Measurements from ENCODE around the gene TMED8. TPM values are rescaled to one million over a fixed set of nuclear protein-coding genes. Genes with fewer than 3 reads are reported as not detected.
A peak's percentile ranks its signal among the peaks of the same experiment; 100 is the strongest.

The TMED8 gene
- total and polyA plus RNA-seq, 2 of the 13 experiments (the other 11 are each of a cell fraction or from before 2014, with no cell fraction given) = 6.0 to 11.7 TPM

GRCh38 chr14:77376771-77377501 is at the start of gene TMED8, which contains the start of gene SAMD15 (continued):
- TF ChIP-seq ZNF407 (CRISPR knock-in tag; IDR thresholded peaks at IDR 0.05; ENCODE audit: not compliant biosample characterization) (no peak), ZNF703 (CRISPR knock-in tag; IDR thresholded peaks at IDR 0.05; ENCODE audit: borderline replicate concordance) (no peak), ZNF678 (CRISPR knock-in tag; IDR thresholded peaks at IDR 0.05) (no peak; the same call in 1 of the 2 replicates), ARNT (IDR thresholded peaks at IDR 0.05) (no peak), NPAS2 (CRISPR knock-in tag; IDR thresholded peaks at IDR 0.05; ENCODE audit: borderline replicate concordance) (no peak), JARID2 (CRISPR knock-in tag; IDR thresholded peaks at IDR 0.05; ENCODE audit: insufficient replicate concordance) (no peak), FOXP1 (IDR thresholded peaks at IDR 0.05) (no peak), FOXP1 (CRISPR knock-in tag; IDR thresholded peaks at IDR 0.05) (no peak), HNRNPUL1 (IDR thresholded peaks at IDR 0.05; ENCODE audit: low read depth, low read length) (no peak), RNF2 (conservative IDR thresholded peaks at IDR 0.05; ENCODE audit: low read depth) (no peak), ZNF292 (CRISPR knock-in tag; IDR thresholded peaks at IDR 0.05; ENCODE audit: borderline replicate concordance, low read depth) (no peak), PAF1 (CRISPR knock-in tag; IDR thresholded peaks at IDR 0.05) (no peak), PRDM10 (CRISPR knock-in tag; IDR thresholded peaks at IDR 0.05; ENCODE audit: low read depth) (no peak), CHCHD3 (CRISPR knock-in tag; IDR thresholded peaks at IDR 0.05) (no peak), ZBTB7B (CRISPR knock-in tag; IDR thresholded peaks at IDR 0.05) (0 out of 2 replicates have a peak, but pooled peaks have one; percentile 50), ZNF138 (CRISPR knock-in tag; IDR thresholded peaks at IDR 0.05; ENCODE audit: low read depth) (no peak), ZNF367 (CRISPR knock-in tag; IDR thresholded peaks at IDR 0.05; ENCODE audit: borderline replicate concordance) (no peak), MEIS2 (CRISPR knock-in tag; IDR thresholded peaks at IDR 0.05) (peak; percentile 75), MIER2 (CRISPR knock-in tag; IDR thresholded peaks at IDR 0.05) (no peak)
